A549 (cell line): ENCODE results near the gene CLDN7. TPM values are rescaled to one million over a fixed set of nuclear protein-coding genes. Genes with fewer than 3 reads are reported as not detected.
A peak's percentile ranks its signal among the peaks of the same experiment; 100 is the strongest.

ENCODE experiments used
- ATAC-seq, 2 experiments: fragments of 200-7000 bp in 1 of 2; fragments of >200 bp in 1 of 2; cut with Nextera tagmentation in 1 of 2; cut with Tn5 transposase in 1 of 2; 3 replicates each; pipeline versions ENCODE4 v1.8.0 to v1.9.1; 2018 to 2020; ENCODE audit warnings: mild to moderate bottlenecking in 1 of 2, moderate library complexity in 1 of 2
- CTCF ChIA-PET: fragments of 300-600 bp; sonication (Branson Sonifier 250); formaldehyde crosslinking; extraction: SDS; loops from one replicate; lab custom pipeline; 2021; ENCODE audit warnings: antibody characterized with exemption, inconsistent platforms; lab: Yijun Ruan, JAX
- POLR2A ChIA-PET: fragments of 350-600 bp; formaldehyde crosslinking; extraction: SDS; loops from one replicate; lab custom pipeline; 2021; ENCODE audit warnings: antibody characterized with exemption, inconsistent platforms; lab: Yijun Ruan, JAX
- DNase-seq, 2 experiments: peaks; one replicate each; pipeline versions ENCODE4 v3.0.0 to v3.0.0-alpha.2; 2011 to 2016; ENCODE audit warnings: low read depth in 1 of 2, low spot score in 1 of 2
- FAIRE-seq: peaks from 2 replicates; lab custom pipeline; 2011; peaks lifted over from hg19 to GRCh38; lab: Jason Lieb, UNC
- H3K27ac ChIP-seq, 2 experiments: fragments of >200 bp; sonication (Bioruptor Twin); formaldehyde crosslinking; 3 replicates each; pipeline ENCODE4 v1.5.1; 2016 to 2017
- H3K4me1 ChIP-seq: fragments of >200 bp; sonication (Bioruptor Twin); formaldehyde crosslinking; 3 replicates; pipeline ENCODE4 v1.6.1; 2016
- H3K4me2 ChIP-seq: fragments of >200 bp; sonication (Bioruptor Twin); formaldehyde crosslinking; 3 replicates; pipeline ENCODE4 v1.6.1; 2016
- H3K4me3 ChIP-seq: fragments of >200 bp; sonication (Bioruptor Twin); formaldehyde crosslinking; 3 replicates; pipeline ENCODE4 v1.5.1; 2016
- H3K9me3 ChIP-seq: fragments of >200 bp; sonication (Bioruptor Twin); formaldehyde crosslinking; 3 replicates; pipeline ENCODE4 v1.6.1; 2016
- EHF ChIP-seq: fragments of 250-450 bp; sonication (Bioruptor Pico); IDR thresholded peaks from 2 replicates; pipeline ENCODE4 v1.5.0; 2020; ENCODE audit warnings: mild to moderate bottlenecking
- ELK1 ChIP-seq: fragments of 150-350 bp; IDR thresholded peaks from 2 replicates; pipeline ENCODE4 v1.6.1; 2014; ENCODE audit warnings: low read depth, mild to moderate bottlenecking, low read length
- FOSL2 ChIP-seq, 2 experiments: fragments of 450-650 bp in 1 of 2; fragments of >200 bp in 1 of 2; sonication (Bioruptor Twin) in 1 of 2; formaldehyde crosslinking; IDR thresholded peaks; 2 replicates each; pipeline versions ENCODE4 v1.5.0 to v1.6.1; 2016 to 2020; ENCODE audit warnings: mild to moderate bottlenecking in 1 of 2, moderate library complexity in 1 of 2
- HOXB5 ChIP-seq: fragments of 250-450 bp; sonication (Bioruptor Pico); IDR thresholded peaks from 2 replicates; pipeline ENCODE4 v1.5.0; 2020; ENCODE audit warnings: mild to moderate bottlenecking, moderate library complexity
- MAFK ChIP-seq: fragments of 450-650 bp; IDR thresholded peaks from 2 replicates; pipeline ENCODE4 v1.6.1; 2014; ENCODE audit not compliant: partially characterized antibody
- MYC ChIP-seq: IDR thresholded peaks from 2 replicates; pipeline ENCODE4 v1.6.1; 2012; ENCODE audit warnings: mild to moderate bottlenecking, inconsistent platforms, low read length, improper control_type of control experiment, borderline replicate concordance
- NR3C1 ChIP-seq: fragments of >200 bp; sonication (Bioruptor Twin); formaldehyde crosslinking; IDR thresholded peaks from 3 replicates; pipeline ENCODE4 v1.6.1; 2017
- RAD21 ChIP-seq, 2 experiments: fragments of >200 bp in 1 of 2; sonication (Bioruptor Twin) in 1 of 2; formaldehyde crosslinking in 1 of 2; IDR thresholded peaks in 1 of 2; conservative IDR thresholded peaks in 1 of 2; 2 replicates in 1 of 2; 3 replicates in 1 of 2; pipeline ENCODE4 v1.6.1; 2012 to 2018; ENCODE audit warnings: inconsistent platforms in 1 of 2
- RARB ChIP-seq: fragments of 250-450 bp; sonication (Bioruptor Pico); IDR thresholded peaks from 2 replicates; pipeline ENCODE4 v1.8.0; 2021; ENCODE audit warnings: mild to moderate bottlenecking, moderate library complexity
- RFX5 ChIP-seq: fragments of 450-650 bp; IDR thresholded peaks from 2 replicates; pipeline ENCODE4 v1.7.1; 2014; ENCODE audit warnings: antibody characterized with exemption, mild to moderate bottlenecking, moderate library complexity
- TP53 ChIP-seq: fragments of 250-450 bp; sonication (Bioruptor Pico); IDR thresholded peaks from 2 replicates; pipeline ENCODE4 v1.5.0; 2021; ENCODE audit warnings: mild to moderate bottlenecking, moderate library complexity
- USF2 ChIP-seq: fragments of 450-650 bp; IDR thresholded peaks from 2 replicates; pipeline ENCODE4 v1.6.1; 2014; ENCODE audit warnings: antibody characterized with exemption
- ZC3H11A ChIP-seq: fragments of 450-650 bp; IDR thresholded peaks from 2 replicates; pipeline ENCODE4 v1.6.1; 2014; ENCODE audit warnings: antibody characterized with exemption, mild to moderate bottlenecking
- ZSCAN20 ChIP-seq: fragments of 250-450 bp; sonication (Bioruptor Pico); IDR thresholded peaks from 2 replicates; pipeline ENCODE4 v1.8.0; 2022; ENCODE audit warnings: mild to moderate bottlenecking, moderate library complexity
- WGBS: methylation state at CpG from one replicate; pipeline ENCODE4 v1.1.6; 2017; ENCODE audit errors: missing lambda C conversion rate; 5-methylcytosine and 5-hydroxymethylcytosine counted together
- polyA plus RNA-seq, 4 experiments: library from polyadenylated mRNA; depleted of rRNA in 3 of 4; stranded (reverse); fragments of >200 nt; fragmentation: RNase III in 1 of 4; extraction: RNeasy Plus Mini Kit Qiagen cat#74134 plus additional on column Dnase treatment in 1 of 4; gene quantifications; 2 replicates in 3 of 4; 3 replicates in 1 of 4; pipeline ENCODE4 v1.2.3, GENCODE V29; 2011 to 2017

Gene CLDN7
- polyA plus RNA-seq, 2 of the 4 experiments (the other 2 are of a cell fraction), result 0.97 to 4.2 TPM

DNA sequence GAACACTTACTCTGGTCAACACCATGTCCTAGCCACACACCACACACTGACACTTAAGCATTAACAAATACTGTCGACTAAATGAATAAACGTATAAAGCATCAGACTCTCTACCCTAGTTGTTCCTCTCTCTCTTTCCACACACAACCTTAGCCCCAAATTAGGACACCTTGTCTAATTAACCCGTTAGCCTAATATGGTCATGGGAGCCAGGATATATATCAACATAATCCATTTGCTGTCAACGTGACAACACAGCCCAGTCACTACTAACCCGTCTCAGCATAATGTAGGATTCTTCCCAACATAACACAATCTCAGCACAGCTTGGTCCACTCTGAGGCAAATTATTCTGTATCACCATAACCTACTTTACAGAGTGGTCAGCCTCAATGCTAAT lies 30.2 kb downstream of the CLDN7 start:
- Histone ChIP-seq H3K9me3 (no peaks in the 10 kb centered on the region), H3K27ac (no peak overlapping the region), H3K4me1 (peaks cover 49% of the 10 kb centered on the region), H3K4me2 (peak overlapping the region; percentile 92), H3K4me3 (no peak overlapping the region)
- WGBS, result 93% methylated on average over 5 of the region's 5 CpGs
- no peak for ATAC-seq
- no peak for DNase-seq
- peak; percentile 28 for FAIRE-seq
- ChIA-PET POLR2A (interaction anchor here (0.7 kb wide), 1 partner anchor 17 kb away, joined by 3 read pairs; no protein-coding TSS in a partner anchor), CTCF (interaction anchor here (0.5 to 17.3 kb wide), 5 partner anchors 10 to 186 kb away, joined by 3 to 169 read pairs (median 7); partner anchors contain the start of genes ACADVL and DLG4)
- TF ChIP-seq NR3C1, result no peak
- TF ChIP-seq ZSCAN20 (CRISPR knock-in tag), result no peak
- no peak for TF ChIP-seq FOSL2 (IDR thresholded peaks at IDR 0.05)
- TF ChIP-seq FOSL2 (CRISPR knock-in tag; IDR thresholded peaks at IDR 0.05), result no peak
- TF ChIP-seq, all 56 proteins: peak for 0

- no peak overlapping the region for H3K4me2 ChIP-seq
- DNase-seq (no peak), FAIRE-seq (no peak), ATAC-seq (no peak)
- no peaks in the 10 kb centered on the region for H3K9me3 ChIP-seq
- no peak overlapping the region for H3K27ac ChIP-seq
- POLR2A ChIA-PET, result interaction anchor here (0.6 to 0.9 kb wide), 2 partner anchors 9 to 174 kb away, joined by 3 to 4 read pairs; partner anchors contain the start of genes ACADVL, DLG4 and TMEM256
- H3K4me3 ChIP-seq, result no peak overlapping the region
- TF ChIP-seq USF2, result no peak
- TF ChIP-seq TP53 (CRISPR knock-in tag), result no peak
- WGBS, result 94% methylated on average over 19 of the region's 19 CpGs
- peaks cover 23% of the 10 kb centered on the region for H3K4me1 ChIP-seq
- CTCF ChIA-PET, result interaction anchor here (1.4 to 17.3 kb wide), 4 partner anchors 8 to 184 kb away, joined by 4 to 169 read pairs (median 6); partner anchors contain the start of genes ACADVL and DLG4
Measured at GRCh38 chr17:7229504-7229903, 32.8 kb downstream of the CLDN7 start.

GRCh38 chr17:7228920-7229319 lies 33.4 kb downstream of the CLDN7 start:
- peak overlapping the region in 1 of 2 experiments; percentile 51; a peak in 1 of 6 replicates for H3K27ac ChIP-seq
- DNase-seq (no peak), FAIRE-seq (no peak), ATAC-seq (no peak)
- ChIA-PET CTCF (interaction anchor here (1.4 to 17.3 kb wide), 3 partner anchors 7 to 68 kb away, joined by 4 to 169 read pairs (median 8); partner anchors contain the start of genes ACADVL and DLG4), POLR2A (no interaction called here)
- H3K4me1 ChIP-seq, result peaks cover 23% of the 10 kb centered on the region
- 95% methylated on average over 14 of the region's 14 CpGs for WGBS
- no peak overlapping the region for H3K4me3 ChIP-seq
- no peaks in the 10 kb centered on the region for H3K9me3 ChIP-seq
- H3K4me2 ChIP-seq, result no peak overlapping the region; the same call in 2 of the 3 replicates
- TF ChIP-seq HOXB5 (CRISPR knock-in tag), result no peak
- TF ChIP-seq MYC, result no peak
- no peak for TF ChIP-seq ZC3H11A
- TF ChIP-seq MAFK, result no peak
- TF ChIP-seq ELK1, result no peak
- no peak for TF ChIP-seq RAD21 (conservative IDR thresholded peaks at IDR 0.05 in 1 of 2, IDR thresholded peaks at IDR 0.05 in 1 of 2)
- TF ChIP-seq RARB (CRISPR knock-in tag), result no peak
- TF ChIP-seq EHF (CRISPR knock-in tag), result no peak
- TF ChIP-seq RFX5, result no peak
- TF ChIP-seq, all 56 proteins: peak for 0
